ENCODE results near the gene DBNDD1. TPM values are rescaled to one million over a fixed set of nuclear protein-coding genes. Genes with fewer than 3 reads are reported as not detected.

The DBNDD1 gene
- total and polyA plus RNA-seq, 2 donors (not counting 3 experiments of a cell fraction or from before 2014, with no cell fraction given): 28.2 to 45.7 TPM

DNA sequence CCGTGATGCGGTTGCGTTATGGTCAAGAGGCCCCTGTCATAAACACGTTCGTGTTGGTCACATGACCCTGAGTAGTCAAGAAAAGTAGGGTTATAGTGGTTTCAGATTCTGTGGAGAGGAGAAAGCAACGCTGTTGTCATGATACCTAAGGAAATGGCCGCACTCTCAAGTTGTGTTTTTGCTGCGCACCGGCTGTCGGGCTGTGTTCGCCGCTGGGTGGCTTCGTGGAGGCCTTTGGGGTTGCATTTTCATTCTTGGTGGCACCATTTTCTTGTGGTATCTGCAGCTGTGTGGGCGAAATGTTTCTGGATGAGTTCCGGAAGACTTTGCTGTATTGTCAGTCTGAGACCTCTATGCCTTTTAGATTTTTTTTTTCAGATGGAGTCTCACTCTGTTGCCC, 35.7 kb downstream of the DBNDD1 start:
- TF ChIP-seq POLR2AphosphoS5 (IDR thresholded peaks at IDR 0.05; ENCODE audit: insufficient read depth, low read depth, low read length): no peak
- no peak for TF ChIP-seq FOS (IDR thresholded peaks at IDR 0.05; ENCODE audit: borderline replicate concordance, insufficient read depth, low read length)
- no peak for TF ChIP-seq EZH2 (IDR thresholded peaks at IDR 0.05; ENCODE audit: borderline replicate concordance, low read depth, low read length, severe bottlenecking)
- TF ChIP-seq, protein P1, sequence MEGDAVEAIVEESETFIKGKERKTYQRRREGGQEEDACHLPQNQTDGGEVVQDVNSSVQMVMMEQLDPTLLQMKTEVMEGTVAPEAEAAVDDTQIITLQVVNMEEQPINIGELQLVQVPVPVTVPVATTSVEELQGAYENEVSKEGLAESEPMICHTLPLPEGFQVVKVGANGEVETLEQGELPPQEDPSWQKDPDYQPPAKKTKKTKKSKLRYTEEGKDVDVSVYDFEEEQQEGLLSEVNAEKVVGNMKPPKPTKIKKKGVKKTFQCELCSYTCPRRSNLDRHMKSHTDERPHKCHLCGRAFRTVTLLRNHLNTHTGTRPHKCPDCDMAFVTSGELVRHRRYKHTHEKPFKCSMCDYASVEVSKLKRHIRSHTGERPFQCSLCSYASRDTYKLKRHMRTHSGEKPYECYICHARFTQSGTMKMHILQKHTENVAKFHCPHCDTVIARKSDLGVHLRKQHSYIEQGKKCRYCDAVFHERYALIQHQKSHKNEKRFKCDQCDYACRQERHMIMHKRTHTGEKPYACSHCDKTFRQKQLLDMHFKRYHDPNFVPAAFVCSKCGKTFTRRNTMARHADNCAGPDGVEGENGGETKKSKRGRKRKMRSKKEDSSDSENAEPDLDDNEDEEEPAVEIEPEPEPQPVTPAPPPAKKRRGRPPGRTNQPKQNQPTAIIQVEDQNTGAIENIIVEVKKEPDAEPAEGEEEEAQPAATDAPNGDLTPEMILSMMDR (IDR thresholded peaks at IDR 0.05; ENCODE audit: extremely low read depth in 1 of 2, insufficient read depth in 1 of 2, low read depth in 1 of 2, low read length in 2 of 2): no peak
- TF ChIP-seq GATA2 (IDR thresholded peaks at IDR 0.05; ENCODE audit: insufficient read depth, insufficient read length, low read depth, low read length): no peak
- no peak for TF ChIP-seq JUN (IDR thresholded peaks at IDR 0.05; ENCODE audit: borderline replicate concordance, insufficient read depth, insufficient read length, low read depth)
- no peaks in the 10 kb centered on the region for H3K79me2 ChIP-seq (ENCODE audit: control insufficient read depth, insufficient read depth, low read length)
- POLR2A ChIA-PET: interaction anchor here (1.5 kb wide), 1 partner anchor 8 kb away, joined by 5 read pairs; no protein-coding TSS in a partner anchor
- no peaks in the 10 kb centered on the region for H3K9me3 ChIP-seq (replicated peaks; ENCODE audit: control insufficient read depth, insufficient read depth, low read length)
- H3K9me1 ChIP-seq (replicated peaks; ENCODE audit: control insufficient read depth, extremely low read depth, insufficient read depth, low read length): no peaks in the 10 kb centered on the region
- CTCF ChIA-PET: no interaction called here
- dilution Hi-C loops (cut with MboI; ENCODE audit: extremely low pct_ligation_motif_present, low sequenced_read_pairs) (no loop called here), intact Hi-C loops (cut with micrococcal nuclease) (no loop called here)
- H4K20me1 ChIP-seq (replicated peaks; ENCODE audit: control insufficient read depth, extremely low read depth, insufficient read depth, low read length): no peaks in the 10 kb centered on the region
- no peak overlapping the region for H2AFZ ChIP-seq (ENCODE audit: low read depth, low read length)
- no peak overlapping the region for H3K4me2 ChIP-seq (ENCODE audit: insufficient read depth, low read length)
- H3K4me1 ChIP-seq (ENCODE audit: control insufficient read depth, extremely low read depth, insufficient read depth, low read length): no peaks in the 10 kb centered on the region
- no TSS peak for BruUV-seq (replicated peaks)
- no peak for FAIRE-seq
- peaks cover 13 to 44% of the 10 kb centered on the region in 2 experiments for H3K36me3 ChIP-seq (ENCODE audit: control insufficient read depth in 2 of 2, extremely low read depth in 1 of 2, insufficient read depth in 2 of 2, low read length in 2 of 2)
- H3K27ac ChIP-seq (ENCODE audit: insufficient read depth, low read depth, low read length): no peak overlapping the region
- no peaks in the 10 kb centered on the region for H3K27me3 ChIP-seq (ENCODE audit: control insufficient read depth in 2 of 2, insufficient read depth in 2 of 2, low read length in 2 of 2)
- no peak overlapping the region for H3K4me3 ChIP-seq (replicated peaks in 1 of 3; ENCODE audit: insufficient read depth in 1 of 3, low read depth in 1 of 3, low read length in 3 of 3)
- no peak overlapping the region for H3K9ac ChIP-seq (replicated peaks; ENCODE audit: extremely low read depth, insufficient read depth, low read length)
- no peak for DNase-seq (ENCODE audit: low read depth, low spot score)
